ENCODE measurements around the gene ABLIM1.

Gene ABLIM1

DNA sequence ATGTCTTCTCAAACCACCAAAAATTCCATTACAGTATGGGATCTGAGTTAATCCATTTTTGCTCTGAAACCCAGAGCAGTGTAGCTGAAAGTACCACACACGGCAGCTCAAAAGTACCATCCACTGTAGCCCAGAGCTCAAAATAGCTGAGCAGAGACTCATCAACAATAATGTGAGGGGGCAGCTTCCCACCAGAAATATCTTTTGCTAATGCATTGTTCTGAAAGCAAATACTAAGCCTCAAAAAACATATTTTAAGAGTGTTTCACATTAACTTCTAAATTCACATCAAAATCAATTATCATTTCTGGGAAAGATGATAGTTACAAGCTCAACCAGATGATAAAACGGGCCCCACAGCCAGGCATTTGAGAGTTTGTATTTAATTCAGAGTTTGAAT lies 73.7 kb downstream of the ABLIM1 start:
- DNase-seq (ENCODE audit: low read depth in 1 of 2, low spot score in 1 of 2), result no peak

DNA sequence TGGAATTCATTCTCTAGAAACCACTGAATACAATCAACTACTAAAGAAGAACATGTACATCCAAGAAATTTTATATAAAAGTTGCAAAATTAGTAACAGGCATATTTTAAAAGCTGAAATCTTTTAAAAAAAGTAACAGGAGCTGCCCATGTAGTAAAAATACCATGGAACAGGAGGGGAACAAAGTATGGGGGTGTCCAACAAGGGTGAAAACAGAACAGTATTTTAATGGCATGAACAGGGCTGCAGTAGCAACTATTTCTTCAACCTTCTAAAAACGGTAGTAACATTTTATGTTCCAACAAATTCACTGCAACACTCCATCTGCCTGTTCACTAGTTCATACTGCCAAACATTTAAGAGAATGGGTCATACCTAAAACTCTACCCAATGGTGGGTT lies 77.0 kb downstream of the ABLIM1 start:
- no peak for DNase-seq (ENCODE audit: low read depth in 1 of 2, low spot score in 1 of 2)

DNA sequence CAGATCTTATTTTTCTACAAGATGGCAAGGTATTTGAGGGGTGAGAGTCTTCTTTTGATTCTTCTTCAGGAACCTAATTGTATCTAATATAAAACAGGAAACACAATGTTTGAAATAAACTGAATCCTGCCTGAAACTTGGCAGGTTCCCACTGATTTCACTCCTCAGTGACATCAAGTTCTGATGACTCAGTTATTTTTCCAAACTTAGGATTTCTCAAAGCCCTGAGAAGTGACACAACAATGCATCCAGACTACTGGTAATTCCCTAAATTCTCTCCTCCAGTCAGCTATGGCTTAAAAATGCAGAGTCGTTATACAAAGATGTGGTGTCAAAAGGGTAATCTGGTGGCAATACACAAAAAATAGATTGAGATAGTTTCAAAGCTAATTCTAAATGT lies 80.9 kb downstream of the ABLIM1 start:
- no peak for DNase-seq (ENCODE audit: low read depth in 1 of 2, low spot score in 1 of 2)

DNA sequence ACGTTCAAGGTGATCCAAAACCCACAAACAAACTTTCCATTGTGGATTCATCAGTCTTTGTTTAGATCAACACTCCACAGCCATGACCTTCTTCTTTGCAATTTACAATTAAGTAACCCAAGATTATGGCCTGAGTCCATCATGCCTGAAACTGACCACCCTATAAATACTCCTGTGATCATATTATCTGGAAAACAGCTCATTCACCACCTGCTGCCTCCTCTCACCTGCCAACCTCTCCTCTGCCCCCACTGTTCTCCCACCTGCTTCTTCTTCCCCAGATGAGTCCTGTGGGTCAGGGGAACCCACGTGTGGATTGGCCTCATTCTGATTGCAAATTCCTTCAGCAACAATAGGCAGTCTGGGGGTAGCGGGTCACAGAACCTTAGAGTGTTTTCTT lies 81.4 kb downstream of the ABLIM1 start:
- DNase-seq (ENCODE audit: low read depth in 1 of 2, low spot score in 1 of 2), result no peak

DNA sequence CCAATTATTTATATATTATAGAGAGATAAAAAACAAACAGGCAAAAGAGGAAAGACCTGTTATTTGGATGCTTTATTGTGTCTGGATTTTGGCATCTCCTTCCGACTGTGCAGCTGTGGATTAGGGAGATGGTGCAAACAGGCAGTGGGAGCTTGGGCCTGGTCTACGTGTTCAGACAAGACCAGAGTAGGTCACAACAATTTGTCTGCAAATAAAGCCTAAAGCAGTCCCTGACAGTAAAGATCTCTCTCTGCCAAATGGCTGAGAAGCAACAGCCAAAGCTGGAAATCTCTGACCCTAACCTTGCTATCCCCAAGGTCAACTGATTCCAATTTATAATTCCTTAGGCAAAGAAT lies 82.0 kb downstream of the ABLIM1 start:
- DNase-seq (ENCODE audit: low read depth in 1 of 2, low spot score in 1 of 2), result no peak

DNA sequence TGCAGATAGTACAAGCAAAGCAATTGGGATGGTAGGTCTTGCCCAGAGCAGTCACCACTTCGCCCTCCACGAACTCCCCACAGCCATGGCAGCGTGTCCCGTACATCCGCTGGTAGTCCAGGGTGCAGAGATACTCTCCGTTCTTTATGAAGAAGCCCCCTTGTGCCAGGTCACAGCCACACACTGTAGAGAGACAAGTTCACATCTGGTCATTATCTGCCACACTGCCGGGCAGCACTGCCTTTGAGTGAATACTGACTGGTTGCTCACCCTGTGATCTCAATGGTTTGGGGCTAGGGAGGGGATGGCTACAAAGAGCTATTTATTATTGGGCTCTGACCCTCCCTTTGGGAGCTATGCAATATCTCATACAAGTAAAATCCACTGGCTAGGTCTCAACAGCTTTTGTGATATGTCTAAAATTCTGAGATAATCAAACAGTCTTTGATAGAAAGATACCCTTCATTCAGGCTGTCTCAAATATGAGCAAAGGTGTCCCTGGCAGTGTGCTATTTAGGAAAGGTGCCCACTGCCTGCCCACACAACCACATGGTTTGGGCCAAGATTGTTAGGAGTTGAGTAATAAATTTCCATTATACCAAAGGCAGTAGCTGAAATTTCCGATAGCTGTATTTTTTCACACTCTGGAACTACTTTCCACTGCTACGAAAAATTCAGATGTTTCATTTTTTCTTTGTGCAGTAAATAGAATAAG lies 82.5 kb downstream of the ABLIM1 start:
- no peak for DNase-seq (ENCODE audit: low read depth in 1 of 2, low spot score in 1 of 2)

DNA sequence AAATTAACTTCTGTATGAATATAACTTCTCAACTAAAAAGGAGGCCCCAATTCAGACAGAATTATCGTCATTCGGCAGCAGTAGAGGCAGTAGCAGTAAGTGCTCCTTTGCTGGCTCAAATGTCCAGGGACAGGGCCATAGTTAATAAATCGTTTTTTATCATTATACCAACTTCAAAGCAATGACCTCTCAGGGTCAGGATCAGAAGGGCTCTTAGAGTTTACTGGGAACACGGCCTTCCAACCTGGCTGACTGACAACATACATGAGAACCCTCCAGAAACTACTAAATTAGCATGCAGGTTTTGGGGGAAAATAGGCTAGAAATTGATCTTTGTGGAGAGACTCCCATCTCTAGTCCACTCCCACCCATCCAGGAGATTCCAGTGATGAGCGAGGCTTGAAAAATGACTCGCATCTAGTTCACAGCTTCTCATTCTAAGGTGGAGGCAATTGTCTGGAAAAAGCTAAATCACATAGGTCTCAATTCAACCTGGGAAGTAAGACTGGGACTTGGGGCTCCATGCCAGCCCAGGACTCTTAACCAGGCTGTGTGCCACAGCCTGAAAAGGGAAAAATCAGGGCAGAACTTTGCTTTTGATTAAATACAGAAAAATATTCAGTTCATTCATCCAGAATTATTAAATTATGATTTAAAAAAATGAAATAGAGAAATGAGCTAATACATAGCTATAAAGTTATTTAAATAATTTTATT lies 84.6 kb downstream of the ABLIM1 start:
- no peak for DNase-seq (ENCODE audit: low read depth in 1 of 2, low spot score in 1 of 2)

DNA sequence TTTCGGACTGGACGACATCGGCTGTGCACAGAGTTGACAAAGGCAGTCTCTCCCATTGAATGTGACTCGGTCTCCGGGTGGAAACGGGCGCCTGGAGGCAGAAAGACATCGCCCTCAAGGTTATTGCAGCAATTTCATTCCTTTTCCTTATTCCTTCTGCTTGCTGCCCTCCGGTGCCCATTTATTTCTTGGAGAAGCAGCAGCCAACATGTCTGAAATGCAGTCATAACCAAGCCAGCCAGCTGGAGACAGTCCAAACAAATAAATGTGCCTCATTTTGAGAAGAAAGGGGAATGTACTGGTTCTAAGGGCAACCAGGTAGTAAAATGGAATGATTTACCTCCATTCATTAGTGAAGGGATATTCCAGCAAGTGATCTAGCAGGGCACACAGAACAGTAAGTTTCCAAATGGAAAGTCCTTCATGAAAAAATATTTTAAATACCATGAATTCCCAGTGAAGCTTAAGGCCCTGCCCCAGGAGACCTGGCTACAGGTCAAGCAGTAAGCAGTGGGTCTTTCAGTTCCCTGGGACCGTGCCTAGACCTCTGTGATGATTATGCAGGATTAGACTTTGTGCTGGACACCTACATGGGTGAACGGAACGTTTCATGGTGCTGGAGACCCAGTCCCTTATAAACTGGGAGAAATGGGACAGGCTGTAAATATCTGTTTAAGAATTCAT lies 86.6 kb downstream of the ABLIM1 start:
- DNase-seq (ENCODE audit: low read depth in 1 of 2, low spot score in 1 of 2), result no peak

DNA sequence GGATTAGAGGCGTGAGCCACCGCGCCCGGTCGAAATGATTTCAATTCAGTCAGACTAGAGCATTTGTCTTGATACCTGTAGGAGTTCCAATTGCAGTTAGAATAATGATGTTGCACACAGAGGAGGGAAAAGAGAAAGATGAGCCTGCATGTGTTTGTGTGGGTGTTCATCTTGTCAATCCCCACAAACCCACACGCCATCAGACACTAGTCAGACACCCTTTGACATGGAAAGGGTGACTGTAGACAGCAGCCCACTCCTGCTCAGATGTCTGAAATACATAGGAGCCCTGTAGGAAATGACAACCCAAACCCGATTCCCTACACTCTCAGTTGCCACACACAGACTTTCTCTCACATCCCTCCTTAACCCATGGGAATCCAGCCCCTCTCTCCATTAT lies 92.0 kb downstream of the ABLIM1 start:
- no peak for DNase-seq (ENCODE audit: low read depth in 1 of 2, low spot score in 1 of 2)

DNA sequence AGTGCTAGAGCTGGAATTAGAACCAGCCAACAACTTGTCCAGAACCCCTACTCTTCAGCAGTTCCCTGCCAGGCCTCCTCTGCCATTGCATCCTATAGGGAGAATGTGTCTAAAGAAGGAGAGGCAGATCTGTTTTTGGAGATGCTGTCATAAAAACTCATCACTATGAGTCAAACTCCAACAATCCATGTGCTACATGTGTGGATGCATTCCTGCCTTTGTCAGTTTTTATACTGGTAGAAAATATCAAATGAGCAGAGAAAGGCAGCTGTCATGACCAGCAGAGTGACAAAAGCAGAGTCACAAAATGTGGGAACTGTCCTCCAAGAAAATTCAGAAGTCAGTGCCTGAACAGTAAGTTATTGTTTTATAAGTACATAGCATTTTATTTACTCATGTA lies 93.0 kb downstream of the ABLIM1 start:
- DNase-seq (ENCODE audit: low read depth in 1 of 2, low spot score in 1 of 2), result no peak

DNA sequence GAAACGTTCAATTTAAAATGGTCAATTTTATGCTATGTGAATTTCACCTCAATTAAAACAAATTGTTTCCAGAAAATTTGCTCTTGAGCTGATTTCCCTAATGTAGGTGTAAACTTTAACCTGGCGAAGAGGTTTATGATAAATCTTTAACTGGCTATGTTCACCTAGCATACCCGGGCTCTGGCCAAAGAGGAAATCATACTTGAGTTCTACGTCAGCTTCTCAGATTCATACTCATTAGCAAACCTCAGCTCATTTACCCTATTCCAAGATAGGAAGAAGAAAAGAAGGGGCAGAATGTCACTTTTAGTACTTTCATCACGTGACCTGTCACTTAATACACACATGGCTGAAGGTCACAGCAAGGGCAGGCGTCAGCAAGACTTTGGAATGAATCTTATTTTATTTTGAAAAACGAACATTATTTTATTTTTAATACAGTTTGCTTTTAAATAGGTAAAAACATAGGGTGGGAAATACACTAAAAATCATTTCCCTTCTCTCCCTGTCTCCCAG lies 97.0 kb downstream of the ABLIM1 start:
- DNase-seq (ENCODE audit: low read depth in 1 of 2, low spot score in 1 of 2), result no peak

DNA sequence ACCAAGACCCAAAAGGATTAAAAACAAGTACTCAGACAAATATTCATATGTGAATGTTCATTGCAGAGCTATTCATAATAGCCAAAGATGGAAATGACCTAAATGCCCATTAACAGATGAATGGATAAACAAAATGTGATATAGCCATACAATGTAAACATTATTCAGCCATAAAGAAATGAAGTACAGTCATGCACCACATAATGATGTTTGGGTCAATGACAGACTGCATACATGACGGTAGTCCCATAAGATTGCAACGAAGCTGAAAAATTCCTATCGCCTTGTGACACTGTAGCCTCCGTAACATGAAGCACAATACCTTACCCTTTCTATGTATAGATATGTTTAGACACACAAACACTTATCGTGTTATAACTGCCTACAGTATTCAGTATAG lies 97.9 kb downstream of the ABLIM1 start:
- DNase-seq (ENCODE audit: low read depth in 1 of 2, low spot score in 1 of 2), result no peak

DNA sequence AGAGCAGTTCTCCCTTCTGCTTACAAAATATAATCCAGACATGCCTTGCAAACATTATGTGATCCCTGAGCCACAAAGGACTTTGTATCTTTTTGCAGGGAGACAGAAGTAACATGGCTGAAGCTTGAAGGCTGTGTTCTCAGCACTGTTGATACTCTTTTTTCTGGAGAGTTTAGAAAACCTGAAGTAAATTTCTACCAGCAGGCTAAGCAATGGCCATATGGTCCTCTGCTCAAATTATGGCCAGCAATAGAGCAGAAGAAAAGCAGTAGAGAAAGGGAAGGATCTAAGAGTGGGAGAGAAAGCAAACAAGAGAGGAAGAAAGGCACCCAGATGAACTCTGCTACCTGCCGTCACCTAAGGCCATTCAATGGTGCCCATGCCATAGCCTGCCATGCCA lies 98.4 kb downstream of the ABLIM1 start:
- no peak for DNase-seq (ENCODE audit: low read depth in 1 of 2, low spot score in 1 of 2)

DNA sequence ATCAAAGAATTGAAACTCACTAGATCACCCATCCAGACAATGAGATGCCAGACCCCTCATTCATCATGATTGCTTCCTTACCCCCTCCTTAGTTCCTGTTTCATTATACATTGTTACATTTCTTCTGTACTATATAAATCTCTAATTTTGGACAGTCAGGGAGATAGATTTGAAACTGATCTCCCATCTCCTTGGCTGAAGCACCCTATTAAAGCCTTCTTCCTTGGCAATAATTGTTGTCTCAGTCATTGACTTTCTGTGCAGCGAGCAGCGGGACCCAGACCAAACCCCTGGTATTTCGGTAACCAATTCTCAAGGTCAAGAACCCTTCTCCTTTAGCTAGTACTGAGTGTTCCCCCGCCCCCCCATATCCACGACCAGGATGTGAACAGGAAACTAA lies 100.2 kb downstream of the ABLIM1 start:
- no peak for DNase-seq (ENCODE audit: low read depth in 1 of 2, low spot score in 1 of 2)

DNA sequence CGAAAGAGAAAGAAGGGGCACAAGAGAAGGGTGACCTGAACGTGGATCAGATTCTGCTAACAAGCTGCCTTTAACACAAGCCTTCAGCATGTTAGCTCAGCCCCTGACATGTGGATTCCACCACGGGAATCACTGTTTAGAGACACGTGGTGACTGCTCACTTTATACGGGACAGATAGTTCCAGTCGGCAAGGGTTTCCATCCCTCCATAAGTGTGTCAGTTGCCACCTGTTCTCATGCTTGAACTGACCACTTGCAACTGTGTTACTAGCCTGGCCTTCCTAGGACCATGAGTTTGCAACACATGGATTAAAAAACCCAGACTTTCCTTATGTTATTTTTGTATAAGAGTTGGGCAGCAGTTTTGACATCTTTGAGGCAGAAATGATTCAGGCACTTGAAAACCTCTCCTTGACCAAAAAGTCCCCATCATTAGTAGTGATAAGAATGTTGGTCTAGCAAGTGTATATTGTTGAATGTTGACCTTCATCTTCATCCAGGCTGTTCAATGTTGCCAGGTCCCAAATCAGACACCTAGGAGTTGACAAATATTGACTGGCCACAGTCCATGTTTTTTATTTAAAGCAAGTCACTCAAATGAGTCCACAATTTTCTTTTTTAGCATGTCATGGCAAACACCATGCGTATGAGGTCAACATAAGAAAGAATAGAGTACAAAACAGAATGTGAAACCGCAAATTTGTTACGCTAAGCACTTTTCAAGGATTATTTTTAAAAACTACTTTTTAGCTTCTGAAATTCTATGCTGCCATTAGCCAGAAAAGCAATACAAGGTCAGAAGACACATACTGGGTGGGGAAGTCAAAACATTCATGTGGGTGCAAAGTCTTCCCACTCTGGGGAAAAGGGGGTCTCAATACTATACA lies 101.6 kb downstream of the ABLIM1 start:
- DNase-seq (ENCODE audit: low read depth in 1 of 2, low spot score in 1 of 2), result no peak

DNA sequence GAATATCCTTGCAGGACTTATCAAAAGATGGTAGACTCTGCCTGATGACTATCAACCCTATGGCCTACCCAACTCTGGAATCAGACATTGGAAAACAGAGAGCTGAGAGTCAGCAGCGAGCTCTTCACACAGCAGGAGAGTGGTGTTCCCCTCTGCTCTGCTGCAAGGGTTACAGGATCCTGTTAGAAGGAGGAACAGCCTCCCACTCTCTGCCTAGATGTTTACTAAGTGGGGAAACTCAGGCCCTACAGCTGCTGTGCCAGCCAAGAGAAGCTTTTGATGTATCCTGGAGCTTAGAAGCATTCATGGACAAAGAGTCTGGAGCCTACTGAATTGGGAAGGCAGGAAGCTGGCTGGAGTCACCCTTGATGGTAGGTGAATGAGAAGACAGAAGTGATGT lies 104.6 kb downstream of the ABLIM1 start:
- DNase-seq (ENCODE audit: low read depth in 1 of 2, low spot score in 1 of 2), result no peak

DNA sequence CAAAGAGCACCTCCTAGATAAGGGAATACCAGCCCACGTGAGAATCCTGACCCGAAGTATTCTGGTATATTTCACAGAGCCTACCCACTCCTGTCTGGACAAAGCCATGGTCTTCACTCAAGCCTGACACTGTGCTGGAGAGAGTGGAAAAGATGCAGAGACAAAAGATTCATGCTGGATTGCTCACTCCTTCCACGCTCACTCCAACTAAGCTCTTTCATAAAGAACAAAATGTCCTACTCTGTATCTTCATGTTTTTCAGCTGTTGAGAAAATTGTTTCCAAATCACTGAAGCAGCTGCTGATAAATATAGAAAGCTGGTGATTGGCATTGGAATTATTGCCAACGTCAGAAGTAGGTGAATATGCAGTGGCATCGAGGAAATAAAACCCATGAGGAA lies 106.0 kb downstream of the ABLIM1 start:
- DNase-seq (ENCODE audit: low read depth in 1 of 2, low spot score in 1 of 2), result no peak

DNA sequence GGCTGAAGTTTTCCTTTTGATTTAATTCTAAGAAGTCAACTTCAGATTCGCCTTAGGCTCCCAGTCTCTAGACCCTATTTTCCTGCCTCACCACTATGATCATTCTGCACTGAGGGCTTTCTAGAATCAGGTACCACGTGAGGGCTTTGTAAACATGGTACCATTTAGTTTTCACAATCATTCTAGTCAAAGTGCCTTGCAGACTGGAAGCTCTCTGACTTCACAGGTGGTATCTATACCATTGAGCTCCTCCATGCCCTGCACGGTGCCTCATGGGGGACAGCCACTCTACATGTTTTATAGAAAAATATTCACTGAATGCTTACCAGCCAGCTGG lies 106.5 kb downstream of the ABLIM1 start:
- DNase-seq (ENCODE audit: low read depth in 1 of 2, low spot score in 1 of 2), result no peak

DNA sequence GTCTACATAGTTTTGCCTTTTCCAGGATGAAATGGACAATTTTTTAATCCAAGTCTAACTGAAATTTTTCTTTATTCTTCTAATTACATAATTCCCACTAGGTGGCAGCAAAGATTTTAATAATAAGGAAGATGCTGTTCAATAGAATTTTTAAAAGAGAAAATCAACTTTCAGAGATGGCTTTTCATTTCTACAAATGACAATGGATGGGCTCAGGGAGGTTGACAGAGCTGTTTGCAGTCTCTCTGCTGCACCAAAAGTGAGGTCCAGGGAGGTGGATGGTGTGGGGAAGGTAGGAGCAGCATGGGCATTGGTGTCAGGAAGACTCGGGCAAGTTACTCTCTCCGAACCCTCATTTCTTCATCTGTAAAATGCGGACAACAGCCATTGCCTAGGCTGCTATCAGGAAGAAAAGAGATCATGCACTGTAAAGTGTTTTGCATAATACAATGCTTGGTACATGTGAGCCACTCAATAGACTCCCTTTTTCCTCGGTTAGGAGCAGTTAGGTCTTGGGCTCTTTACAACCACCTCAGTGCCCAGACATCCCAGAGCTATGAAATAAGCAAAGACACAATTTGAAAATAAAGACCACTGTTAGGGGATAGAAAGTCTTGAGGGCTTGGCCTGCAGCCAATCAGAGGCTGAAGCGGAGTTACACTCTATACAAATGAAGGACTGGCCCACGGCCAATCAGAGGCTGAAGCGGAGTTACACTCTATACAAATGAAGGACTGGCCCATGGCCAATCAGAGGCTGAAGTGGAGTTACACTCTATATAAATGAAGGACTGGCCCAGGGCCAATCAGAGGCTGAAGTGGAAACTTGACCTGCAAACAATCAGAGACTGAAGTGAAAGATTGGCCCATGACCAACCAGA lies 107.1 kb downstream of the ABLIM1 start:
- no peak for DNase-seq (ENCODE audit: low read depth in 1 of 2, low spot score in 1 of 2)

DNA sequence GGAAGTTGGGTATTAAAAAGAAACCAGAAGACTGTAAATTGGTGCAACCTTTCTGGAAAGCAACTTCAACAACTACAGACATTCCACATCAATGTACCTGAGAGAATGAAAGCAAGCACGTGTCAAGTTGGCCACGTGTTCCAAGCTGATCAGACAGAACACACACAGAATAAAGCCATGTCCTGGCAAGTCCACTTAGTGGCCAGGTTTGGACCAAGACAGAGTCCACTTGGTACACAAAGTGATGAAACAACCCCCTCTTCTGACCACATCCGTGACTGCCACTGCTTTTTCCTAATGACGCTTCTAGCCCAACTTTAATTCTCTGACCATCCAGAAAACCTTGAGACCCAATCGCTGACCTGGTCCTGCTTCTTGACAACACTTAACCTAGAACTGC lies 109.4 kb downstream of the ABLIM1 start:
- DNase-seq (ENCODE audit: low read depth in 1 of 2, low spot score in 1 of 2), result no peak

DNA sequence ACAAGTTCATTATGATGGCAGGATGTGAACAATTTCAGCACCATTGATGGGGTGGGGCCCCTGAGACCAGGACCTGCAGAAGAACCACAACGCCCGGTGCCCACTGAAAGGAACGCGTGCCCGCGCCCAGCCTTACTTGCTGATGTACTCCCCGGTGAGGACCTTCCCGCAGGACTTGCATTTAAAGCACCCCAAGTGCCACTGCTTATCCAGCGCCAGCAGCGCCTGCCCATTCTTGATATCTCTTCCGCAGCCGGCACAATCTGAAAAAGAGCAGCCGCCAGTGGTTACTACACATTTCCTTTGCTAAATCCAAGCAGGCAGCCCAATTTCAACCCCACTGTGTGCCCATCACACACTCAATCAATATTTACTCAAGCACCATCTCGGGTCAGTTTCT lies 110.6 kb downstream of the ABLIM1 start:
- no peak for DNase-seq (ENCODE audit: low read depth in 1 of 2, low spot score in 1 of 2)

All from stimulated activated CD4-positive, alpha-beta T cell treated with anti-CD3 and anti-CD28 coated beads, Interleukin-15, amount 100 ng/mL, for 1 hour (primary cell).